Astrocyte (in vitro differentiated cells and primary cell): ENCODE data around the gene ARL8A. TPM values are rescaled to one million over a fixed set of nuclear protein-coding genes. Genes with fewer than 3 reads are reported as not detected.

Source experiments
- DNase-seq: peaks from one replicate; pipeline ENCODE4 v3.0.0-alpha.2; 2010; ENCODE audit warnings: low read depth
- FAIRE-seq: peaks from 2 replicates; lab custom pipeline; 2011; peaks lifted over from hg19 to GRCh38; lab: Jason Lieb, UNC
- H2AFZ ChIP-seq: 2 replicates; pipeline ENCODE4 v1.6.0; 2012; ENCODE audit warnings: low read depth, low read length, inconsistent platforms
- H3K27ac ChIP-seq: 2 replicates; pipeline ENCODE4 v1.5.1; 2011; ENCODE audit warnings: low read depth, low read length, inconsistent platforms
- H3K27me3 ChIP-seq: 2 replicates; pipeline ENCODE4 v1.6.0; 2011; ENCODE audit warnings: low read length, inconsistent platforms; ENCODE audit not compliant: insufficient read depth
- H3K36me3 ChIP-seq: 2 replicates; pipeline ENCODE4 v1.5.1; 2011; ENCODE audit warnings: low read length, inconsistent platforms; ENCODE audit not compliant: insufficient read depth
- H3K4me1 ChIP-seq: 2 replicates; pipeline ENCODE4 v1.5.1; 2011; ENCODE audit warnings: low read length, inconsistent platforms; ENCODE audit not compliant: insufficient read depth
- H3K4me2 ChIP-seq: 2 replicates; pipeline ENCODE4 v1.6.0; 2012; ENCODE audit warnings: low read length, inconsistent platforms
- H3K4me3 ChIP-seq: 2 replicates; pipeline ENCODE4 v1.5.1; 2011; ENCODE audit warnings: low read depth, mild to moderate bottlenecking, low read length, inconsistent platforms; ENCODE audit not compliant: insufficient read depth
- H3K79me2 ChIP-seq: 2 replicates; pipeline ENCODE4 v1.6.0; 2012; ENCODE audit warnings: mild to moderate bottlenecking, low read length, inconsistent platforms; ENCODE audit not compliant: insufficient read depth
- H3K9ac ChIP-seq: 2 replicates; pipeline ENCODE4 v1.6.0; 2012; ENCODE audit warnings: mild to moderate bottlenecking, low read length, inconsistent platforms
- H3K9me3 ChIP-seq: 2 replicates; pipeline ENCODE4 v1.5.1; 2012; ENCODE audit warnings: low read depth, mild to moderate bottlenecking, low read length, inconsistent platforms; ENCODE audit not compliant: insufficient read depth
- H4K20me1 ChIP-seq: 2 replicates; pipeline ENCODE4 v1.6.0; 2012; ENCODE audit warnings: low read length, inconsistent platforms; ENCODE audit not compliant: insufficient read depth
- H3K27ac Mint-ChIP-seq: one replicate; pipeline ENCODE4 v1.8.0; 2021; ENCODE audit warnings: mild to moderate bottlenecking, mixed read lengths; ENCODE audit not compliant: unreplicated experiment
- H3K27me3 Mint-ChIP-seq: one replicate; pipeline ENCODE4 v1.8.0; 2021; ENCODE audit warnings: low read depth, mixed read lengths; ENCODE audit not compliant: unreplicated experiment
- H3K36me3 Mint-ChIP-seq: one replicate; pipeline ENCODE4 v1.8.0; 2021; ENCODE audit warnings: low read depth, mixed read lengths; ENCODE audit not compliant: unreplicated experiment
- H3K4me1 Mint-ChIP-seq: one replicate; pipeline ENCODE4 v1.8.0; 2021; ENCODE audit warnings: low read depth, mixed read lengths; ENCODE audit not compliant: unreplicated experiment
- H3K4me3 Mint-ChIP-seq: one replicate; pipeline ENCODE4 v1.8.0; 2021; ENCODE audit warnings: mild to moderate bottlenecking, moderate library complexity, mixed read lengths; ENCODE audit not compliant: unreplicated experiment
- H3K9me3 Mint-ChIP-seq: one replicate; pipeline ENCODE4 v1.8.0; 2021; ENCODE audit warnings: mild to moderate bottlenecking, mixed read lengths; ENCODE audit not compliant: unreplicated experiment
- EZH2 ChIP-seq: IDR thresholded peaks from 2 replicates; pipeline ENCODE4 v1.6.1; 2012; ENCODE audit warnings: mild to moderate bottlenecking, low read length, inconsistent platforms; ENCODE audit not compliant: insufficient read depth
- total RNA-seq: library from RNA; stranded (reverse); gene quantifications from 2 replicates; pipeline ENCODE4 v1.2.1, GENCODE V29; 2021
- TF ChIP-seq, protein P1 (sequence below): IDR thresholded peaks from 2 replicates; pipeline ENCODE4 v1.5.1; 2011; ENCODE audit warnings: low read depth, mild to moderate bottlenecking, inconsistent platforms, low read length, moderate library complexity; ENCODE audit not compliant: insufficient read depth

The ARL8A gene
- total RNA-seq, 1 donor from 2014 or later: 83.0 TPM

DNA sequence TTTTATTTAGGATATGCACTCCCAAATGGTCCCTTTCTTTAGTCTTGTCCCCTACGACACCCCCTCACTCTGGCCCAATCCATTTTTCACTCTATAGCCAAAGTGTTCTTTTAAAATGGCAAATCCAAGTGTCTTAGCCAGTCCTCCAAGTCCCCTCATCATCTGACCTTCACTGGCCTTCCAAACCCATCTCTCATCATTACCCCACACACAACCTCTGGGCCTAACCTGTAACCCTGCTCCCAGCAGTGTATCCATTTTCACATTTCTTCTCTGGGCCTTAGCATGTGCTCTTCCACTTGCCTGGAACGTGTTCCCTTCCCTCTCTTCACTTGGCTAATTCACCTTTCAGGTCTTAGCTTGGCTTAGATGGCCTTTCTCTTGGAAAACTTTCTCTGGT is 6.5 kb upstream of the ARL8A start:
- peaks cover 3% of the 10 kb centered on the region for H3K9me3 Mint-ChIP-seq
- no peak for FAIRE-seq

DNA sequence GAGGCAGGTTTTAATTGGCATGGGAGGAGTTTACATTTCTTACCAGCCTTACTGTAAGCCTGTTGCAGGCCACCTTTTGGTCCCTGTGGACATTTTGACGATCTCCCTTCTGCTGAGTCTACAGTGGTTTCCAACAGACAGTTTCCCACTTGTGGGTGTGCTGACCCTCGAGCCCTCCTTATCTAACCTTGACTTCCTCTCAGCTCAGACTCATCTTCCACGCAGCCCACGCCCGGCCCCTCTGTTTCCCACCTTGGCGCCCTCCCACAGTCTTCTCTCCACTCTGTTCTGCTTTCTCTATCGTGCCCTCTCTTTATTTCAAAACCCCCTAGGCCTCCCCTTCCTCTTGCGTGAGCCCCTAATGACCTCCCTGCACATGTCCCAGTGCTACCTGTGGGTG is 6.1 kb upstream of the ARL8A start:
- H3K4me3 ChIP-seq: no peak overlapping the region
- H2AFZ ChIP-seq: no peak overlapping the region
- no peaks in the 10 kb centered on the region for H3K36me3 Mint-ChIP-seq
- no peak overlapping the region for H3K27ac ChIP-seq
- H3K27me3 Mint-ChIP-seq: peaks cover 7% of the 10 kb centered on the region
- no peak overlapping the region for H3K4me3 Mint-ChIP-seq
- H3K36me3 ChIP-seq: no peaks in the 10 kb centered on the region
- H3K9ac ChIP-seq: no peak overlapping the region
- H3K79me2 ChIP-seq: no peaks in the 10 kb centered on the region
- H3K9me3 ChIP-seq: no peaks in the 10 kb centered on the region
- no peaks in the 10 kb centered on the region for H4K20me1 ChIP-seq
- H3K9me3 Mint-ChIP-seq: peaks cover 3% of the 10 kb centered on the region
- H3K27me3 ChIP-seq: peaks cover 2% of the 10 kb centered on the region
- H3K4me1 Mint-ChIP-seq: peaks cover 13% of the 10 kb centered on the region
- TF ChIP-seq, protein P1, sequence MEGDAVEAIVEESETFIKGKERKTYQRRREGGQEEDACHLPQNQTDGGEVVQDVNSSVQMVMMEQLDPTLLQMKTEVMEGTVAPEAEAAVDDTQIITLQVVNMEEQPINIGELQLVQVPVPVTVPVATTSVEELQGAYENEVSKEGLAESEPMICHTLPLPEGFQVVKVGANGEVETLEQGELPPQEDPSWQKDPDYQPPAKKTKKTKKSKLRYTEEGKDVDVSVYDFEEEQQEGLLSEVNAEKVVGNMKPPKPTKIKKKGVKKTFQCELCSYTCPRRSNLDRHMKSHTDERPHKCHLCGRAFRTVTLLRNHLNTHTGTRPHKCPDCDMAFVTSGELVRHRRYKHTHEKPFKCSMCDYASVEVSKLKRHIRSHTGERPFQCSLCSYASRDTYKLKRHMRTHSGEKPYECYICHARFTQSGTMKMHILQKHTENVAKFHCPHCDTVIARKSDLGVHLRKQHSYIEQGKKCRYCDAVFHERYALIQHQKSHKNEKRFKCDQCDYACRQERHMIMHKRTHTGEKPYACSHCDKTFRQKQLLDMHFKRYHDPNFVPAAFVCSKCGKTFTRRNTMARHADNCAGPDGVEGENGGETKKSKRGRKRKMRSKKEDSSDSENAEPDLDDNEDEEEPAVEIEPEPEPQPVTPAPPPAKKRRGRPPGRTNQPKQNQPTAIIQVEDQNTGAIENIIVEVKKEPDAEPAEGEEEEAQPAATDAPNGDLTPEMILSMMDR: no peak
- TF ChIP-seq EZH2: no peak
- DNase-seq (no peak), FAIRE-seq (no peak)
- peaks cover 5% of the 10 kb centered on the region for H3K4me1 ChIP-seq
- H3K4me2 ChIP-seq: no peak overlapping the region
- no peak overlapping the region for H3K27ac Mint-ChIP-seq

More for the DNA sequence above, 6.5 kb upstream of the ARL8A start:
- Histone ChIP-seq H2AFZ (no peak overlapping the region), H3K36me3 (no peaks in the 10 kb centered on the region), H3K27me3 (peaks cover 2% of the 10 kb centered on the region), H3K27ac (no peak overlapping the region), H3K4me1 (peaks cover 5% of the 10 kb centered on the region), H3K9ac (no peak overlapping the region), H3K4me3 (no peak overlapping the region), H3K9me3 (no peaks in the 10 kb centered on the region), H3K79me2 (no peaks in the 10 kb centered on the region), H3K4me2 (no peak overlapping the region), H4K20me1 (no peaks in the 10 kb centered on the region)
- Mint-ChIP-seq H3K27ac (no peak overlapping the region), H3K36me3 (no peaks in the 10 kb centered on the region), H3K4me1 (peaks cover 13% of the 10 kb centered on the region), H3K4me3 (no peak overlapping the region), H3K27me3 (peaks cover 7% of the 10 kb centered on the region)
- DNase-seq: no peak
- TF ChIP-seq EZH2: no peak
- TF ChIP-seq, protein P1: no peak

GRCh38 chr1:202150187-202150586 is 5.7 kb upstream of the ARL8A start:
- Mint-ChIP-seq H3K27me3 (peaks cover 7% of the 10 kb centered on the region), H3K4me1 (peaks cover 17% of the 10 kb centered on the region), H3K9me3 (peaks cover 3% of the 10 kb centered on the region), H3K4me3 (no peak overlapping the region), H3K27ac (no peak overlapping the region), H3K36me3 (no peaks in the 10 kb centered on the region)
- DNase-seq (no peak), FAIRE-seq (no peak)
- H4K20me1 ChIP-seq: no peaks in the 10 kb centered on the region
- H3K36me3 ChIP-seq: no peaks in the 10 kb centered on the region
- no peaks in the 10 kb centered on the region for H3K9me3 ChIP-seq
- H3K4me1 ChIP-seq: peaks cover 4% of the 10 kb centered on the region
- peaks cover 2% of the 10 kb centered on the region for H3K79me2 ChIP-seq
- H3K4me3 ChIP-seq: no peak overlapping the region
- TF ChIP-seq, protein P1: no peak
- TF ChIP-seq EZH2: no peak
- H3K4me2 ChIP-seq: no peak overlapping the region
- no peak overlapping the region for H3K9ac ChIP-seq
- H2AFZ ChIP-seq: no peak overlapping the region
- H3K27me3 ChIP-seq: peaks cover 2% of the 10 kb centered on the region
- no peak overlapping the region for H3K27ac ChIP-seq
